NCI-H2081 (cell line): Measurements from ENCODE around the gene CILP.
A peak's percentile ranks its signal among the peaks of the same experiment; 100 is the strongest.
"Not testable (repeated sequence)": the region's sequence is repeated elsewhere in the genome, so short reads cannot be mapped to it uniquely, and the experiment has no call there.

Experiments
- DNase-seq, 2 experiments: peaks; one replicate each; lab custom pipeline; 2025; lab: John Stamatoyannopoulos, UW

The CILP gene

DNA sequence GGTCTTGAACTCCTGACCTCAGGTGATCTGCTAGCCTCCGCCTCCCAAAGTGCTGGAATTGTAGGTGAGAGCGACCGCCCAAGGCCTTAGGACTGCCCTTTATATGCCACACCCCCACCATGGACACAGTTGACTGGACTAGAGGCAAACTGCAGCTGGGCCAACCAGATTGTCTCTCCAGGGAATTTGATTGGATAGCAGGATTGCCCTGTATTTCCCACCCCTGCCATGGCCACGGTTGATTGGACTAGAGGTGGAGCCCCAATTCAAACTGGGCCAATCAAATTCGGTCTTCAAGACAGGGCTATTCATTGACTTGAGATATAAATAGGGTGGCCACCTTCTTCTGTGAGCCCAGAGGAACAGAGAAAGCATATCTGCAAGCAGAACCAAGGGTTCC lies 19.3 kb downstream of the CILP start:
- DNase-seq = no peak

DNA sequence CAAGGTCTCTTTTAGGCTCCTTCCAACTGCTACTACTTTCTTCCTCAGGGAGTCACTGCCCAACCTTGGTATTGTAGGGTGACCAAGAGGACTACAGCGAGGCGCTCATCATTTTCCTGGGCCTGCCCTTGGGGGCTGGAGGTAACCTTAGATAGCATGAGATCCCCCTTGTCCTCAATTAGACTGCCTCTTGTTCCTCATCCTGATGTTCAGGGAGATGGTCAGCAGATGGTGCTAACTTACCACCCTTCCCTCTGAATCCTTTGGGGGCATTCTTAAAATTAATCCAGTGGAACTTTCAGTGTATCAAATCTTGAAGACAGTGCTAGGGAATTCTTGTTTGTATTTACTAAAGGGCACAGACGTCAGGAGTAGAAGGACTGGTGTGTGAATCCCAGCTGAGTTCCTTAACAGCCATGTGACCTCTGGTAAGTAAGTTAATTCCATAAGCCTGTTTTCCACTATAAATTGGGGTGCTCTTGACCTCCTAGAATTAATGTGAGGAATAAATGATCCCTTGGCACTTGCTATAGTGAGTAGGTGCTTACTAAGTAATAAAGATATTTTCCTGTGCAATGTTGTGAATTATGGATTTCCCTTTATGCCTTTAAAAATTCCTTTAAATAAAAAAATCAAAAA lies 22.1 kb downstream of the CILP start:
- peak in 1 of 2 experiments; percentile 48 for DNase-seq

DNA sequence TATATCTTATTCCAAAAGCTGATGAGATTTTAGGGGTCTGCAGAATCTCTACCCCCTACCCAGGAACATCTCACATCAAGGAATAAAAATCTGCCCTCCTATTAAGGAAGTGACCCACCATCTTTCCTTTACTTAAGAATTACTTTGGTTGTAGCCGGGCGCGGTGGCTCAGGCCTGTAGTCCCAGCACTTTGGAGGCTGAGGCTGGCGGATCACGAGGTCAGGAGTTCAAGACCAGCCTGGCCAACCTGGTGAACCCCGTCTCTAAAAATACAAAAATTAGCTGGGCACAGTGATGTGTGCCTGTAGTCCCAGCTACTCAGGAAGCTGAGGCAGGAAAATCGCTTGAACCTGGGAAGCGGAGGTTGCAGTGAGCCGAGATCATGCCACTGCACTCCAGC lies 22.8 kb downstream of the CILP start:
- DNase-seq = not testable (repeated sequence)

DNA sequence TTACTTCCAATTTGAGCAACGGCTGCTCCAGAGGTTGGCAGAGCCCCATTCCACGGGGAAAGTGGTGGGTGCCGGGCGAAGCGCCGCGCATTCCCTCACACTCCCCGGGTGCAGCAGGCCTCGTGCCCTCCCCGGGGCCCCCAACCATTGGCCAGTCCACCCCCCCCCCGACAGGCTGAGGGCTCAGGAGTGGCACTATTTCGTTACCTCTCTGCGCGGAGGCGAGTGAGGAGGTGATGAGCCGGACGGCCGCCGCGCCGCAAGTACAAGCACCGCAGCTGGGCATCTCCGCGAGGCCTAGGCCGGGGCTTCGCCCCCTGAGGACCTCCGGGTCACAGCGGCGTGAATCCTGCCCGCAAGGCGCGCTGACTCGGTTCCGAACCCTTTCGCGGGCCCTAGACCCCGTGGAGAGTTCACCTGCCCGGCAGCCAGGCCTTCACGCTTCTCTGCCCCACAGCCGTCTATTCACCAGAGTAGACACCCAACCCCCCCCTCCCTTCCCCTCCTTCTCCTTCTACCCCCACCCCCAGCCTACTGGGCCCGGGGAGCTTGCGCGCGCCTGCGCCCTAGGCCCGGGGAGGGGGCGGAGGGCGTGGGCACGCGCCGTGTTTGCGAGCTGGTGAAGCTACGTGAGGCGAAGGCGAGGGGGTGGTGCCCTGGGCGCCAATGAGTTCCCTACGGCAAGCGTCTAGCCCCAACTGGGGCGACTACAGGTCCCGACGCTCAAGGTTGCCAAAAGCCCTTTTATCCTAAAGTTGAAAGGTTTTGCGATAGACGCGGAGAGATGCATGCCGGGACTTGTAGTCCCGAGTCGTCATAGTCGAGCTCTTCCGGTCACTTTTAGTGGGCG lies 26.2 kb downstream of the CILP start, which contains the start of gene CLPX:
CLPX (minus strand) TSS at position 475 of the 850 bp plus-strand sequence; CDS start at position 286, 189 bp downstream.
- peak; percentile 89 to 92 for DNase-seq

DNA sequence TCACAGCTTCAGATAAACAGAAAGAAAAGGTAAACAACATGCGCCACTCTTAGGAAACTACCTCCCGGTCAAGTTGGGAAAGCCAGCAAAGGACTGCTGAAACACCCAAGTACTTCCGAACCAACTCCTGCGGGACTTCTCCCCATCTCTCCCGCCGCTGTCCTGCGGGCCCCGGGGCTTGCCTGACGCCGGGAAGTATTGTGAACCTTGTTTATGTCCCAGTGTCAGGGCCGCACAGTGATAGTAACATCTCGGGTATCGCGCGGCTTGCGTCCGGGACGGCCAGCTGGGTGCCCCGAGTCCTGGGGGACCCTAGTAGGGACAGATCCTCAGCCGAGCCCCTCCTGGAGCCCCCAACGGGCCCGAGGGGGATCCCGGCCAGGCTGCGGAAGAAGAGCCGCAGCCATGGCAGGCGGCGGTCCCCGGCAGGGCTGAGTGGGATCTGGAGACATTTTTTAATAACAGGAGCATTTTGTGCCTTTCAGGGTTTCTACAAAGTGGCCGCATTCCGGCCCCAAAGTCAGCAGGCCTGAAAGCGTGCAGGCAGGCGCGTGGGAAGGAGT lies 26.9 kb downstream of the CILP start:
- peak in 1 of 2 experiments; percentile 17 for DNase-seq

DNA sequence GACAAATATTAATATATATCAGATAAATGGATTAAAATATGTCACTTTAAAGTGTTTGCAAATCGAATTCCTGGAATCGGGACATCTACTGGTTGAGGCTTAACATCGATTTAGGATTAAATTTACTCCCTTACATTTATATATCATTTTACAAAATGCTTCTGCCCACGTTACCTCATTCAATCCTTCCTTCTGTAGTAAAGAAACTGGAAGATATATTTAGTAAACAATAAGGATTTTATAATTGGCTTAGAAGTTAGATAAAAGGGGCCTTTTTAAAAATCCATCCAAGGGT lies 27.5 kb downstream of the CILP start:
- no peak for DNase-seq

DNA sequence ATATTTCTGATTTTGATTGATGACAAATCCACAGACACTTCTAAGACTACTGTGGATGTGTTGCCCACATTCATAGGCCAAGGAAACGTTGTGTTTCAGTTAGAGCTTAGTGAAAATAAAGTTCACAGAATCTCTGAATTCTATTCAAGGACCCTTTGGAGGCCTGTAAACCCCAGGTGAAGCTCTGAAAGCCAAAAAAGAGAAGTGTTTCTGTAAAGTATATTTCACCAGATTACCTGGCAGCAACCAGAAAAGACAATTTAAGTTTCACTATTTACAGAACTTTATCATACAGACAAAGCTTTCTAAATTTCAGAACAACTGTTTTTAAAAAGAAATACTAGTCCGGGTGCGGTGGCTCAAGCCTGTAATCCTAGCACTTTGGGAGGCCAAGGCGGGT lies 28.7 kb downstream of the CILP start:
- no peak for DNase-seq

DNA sequence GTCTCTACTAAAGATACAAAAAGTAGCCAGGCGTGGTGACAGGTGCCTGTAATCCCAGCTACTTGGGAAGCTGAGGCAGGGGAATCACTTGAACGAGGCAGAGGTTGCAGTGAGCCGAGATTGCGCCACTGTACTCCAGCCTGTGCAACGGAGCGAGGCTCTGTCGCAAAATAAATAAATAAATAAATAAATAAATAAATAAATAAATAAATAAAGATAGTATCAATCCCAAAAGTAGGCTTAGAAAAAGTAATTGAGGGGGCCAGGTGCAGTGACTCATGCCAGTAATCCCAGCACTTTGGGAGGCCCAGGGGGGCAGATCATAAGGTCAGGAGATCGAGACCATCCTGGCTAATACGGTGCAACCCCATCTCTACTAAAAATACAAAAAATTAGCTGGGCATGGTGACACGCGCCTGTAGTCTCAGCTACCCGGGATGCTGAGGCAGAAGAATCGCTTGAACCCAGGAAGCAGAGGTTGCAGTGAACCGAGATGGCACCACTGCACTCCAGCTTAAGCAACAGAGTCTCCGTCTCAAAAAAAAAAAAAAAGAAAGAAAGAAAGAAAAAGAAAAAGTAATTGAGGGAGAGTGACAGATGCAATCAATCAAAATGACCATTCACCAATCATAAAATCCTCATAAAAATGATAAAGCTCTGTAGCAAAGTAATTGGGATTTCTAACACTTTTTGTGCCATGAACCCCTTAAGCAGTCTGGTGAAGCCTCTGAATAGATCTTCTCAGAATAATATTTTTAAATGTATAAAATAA lies 29.5 kb downstream of the CILP start:
- DNase-seq = not testable (repeated sequence)

DNA sequence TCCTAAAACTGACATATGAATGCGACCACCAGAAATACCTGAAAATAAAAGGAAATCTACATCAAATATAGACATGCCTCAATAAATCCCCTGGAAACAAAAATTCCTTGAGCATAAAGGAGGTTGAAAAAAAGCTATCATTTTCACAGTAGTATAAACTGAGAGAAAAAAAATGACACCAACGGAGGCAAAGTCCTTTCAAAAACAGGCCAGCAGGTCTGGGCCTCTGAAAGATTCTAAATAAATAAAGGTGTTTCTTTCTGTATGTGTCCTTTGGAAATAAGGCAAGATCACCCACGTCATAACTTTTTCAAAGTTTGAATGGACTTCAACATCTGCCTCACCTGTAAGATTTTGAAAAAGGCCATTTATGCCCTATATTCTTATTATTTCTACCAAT lies 31.1 kb downstream of the CILP start:
- DNase-seq = no peak

DNA sequence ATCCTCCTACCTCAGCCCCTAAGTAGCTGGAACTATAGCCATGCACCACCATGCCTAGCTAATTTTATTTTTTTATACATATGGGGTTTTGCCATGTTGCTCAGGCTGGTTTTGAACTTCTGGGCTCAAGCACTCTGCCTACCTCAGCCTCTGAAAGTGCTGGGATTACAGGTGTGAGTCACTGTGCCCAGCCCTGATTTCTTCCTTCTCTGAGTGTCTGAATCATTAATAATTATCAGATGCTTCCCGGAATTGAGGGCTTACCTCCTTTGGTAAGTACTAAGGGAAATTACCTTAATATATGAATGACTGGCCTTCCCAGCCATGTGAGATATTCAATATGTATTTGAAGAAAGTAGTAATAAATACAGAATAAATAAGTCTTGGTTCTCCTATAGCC lies 33.4 kb downstream of the CILP start:
- DNase-seq = no peak

DNA sequence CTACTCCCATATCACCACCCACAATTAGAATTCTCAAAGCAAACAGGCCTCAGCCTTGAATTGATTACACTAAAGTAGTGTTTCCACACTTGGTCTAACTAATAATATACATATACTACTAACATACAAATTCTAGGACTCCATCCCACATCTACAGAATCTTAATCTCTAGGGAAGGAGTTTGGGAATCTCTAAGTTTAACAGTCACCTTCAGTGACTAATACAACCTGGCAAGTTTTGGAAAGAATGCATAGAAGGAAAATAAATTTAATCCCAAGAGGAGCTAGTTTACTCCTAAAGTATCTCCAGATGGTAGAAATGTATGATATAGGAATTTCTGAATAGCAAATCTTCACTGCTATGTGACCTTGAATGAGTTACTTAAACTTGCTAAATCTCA lies 35.2 kb downstream of the CILP start:
- DNase-seq = no peak

DNA sequence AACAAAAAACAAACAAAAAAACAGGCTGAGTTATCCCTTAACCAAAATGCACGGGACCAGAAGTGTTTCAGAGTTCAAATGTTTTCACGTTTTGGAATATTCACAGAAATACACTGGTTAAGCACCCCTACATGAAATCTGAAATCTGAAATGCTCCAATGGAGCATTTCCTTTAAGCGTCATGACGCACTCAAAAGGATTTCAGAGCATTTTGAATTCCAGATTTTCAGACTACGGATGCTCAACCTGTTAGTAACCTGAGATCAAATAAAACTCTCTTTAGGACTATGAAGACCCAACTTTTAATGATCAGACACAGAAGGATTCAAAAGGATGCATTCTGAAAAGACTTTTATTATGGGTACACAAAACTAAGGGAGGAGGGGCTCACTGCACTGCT lies 35.8 kb downstream of the CILP start:
- DNase-seq = no peak

DNA sequence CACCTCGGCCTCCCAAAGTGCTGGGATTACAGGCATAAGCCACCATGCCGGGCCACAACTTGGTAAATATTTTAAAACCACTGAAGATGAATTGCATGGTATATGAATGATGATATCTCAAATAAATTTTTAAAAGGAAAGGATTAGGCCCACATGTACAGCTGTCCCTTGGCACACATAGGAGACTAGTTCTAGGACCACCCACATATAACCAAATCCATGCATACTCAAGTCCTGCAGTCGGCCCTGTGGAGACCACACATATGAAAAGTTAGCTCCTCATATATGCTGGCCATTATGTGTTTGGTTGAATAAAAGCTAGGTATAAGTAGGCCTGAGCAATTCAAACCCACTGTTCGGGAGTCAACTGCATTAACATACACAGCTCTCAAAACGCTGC lies 36.8 kb downstream of the CILP start:
- DNase-seq = no peak

DNA sequence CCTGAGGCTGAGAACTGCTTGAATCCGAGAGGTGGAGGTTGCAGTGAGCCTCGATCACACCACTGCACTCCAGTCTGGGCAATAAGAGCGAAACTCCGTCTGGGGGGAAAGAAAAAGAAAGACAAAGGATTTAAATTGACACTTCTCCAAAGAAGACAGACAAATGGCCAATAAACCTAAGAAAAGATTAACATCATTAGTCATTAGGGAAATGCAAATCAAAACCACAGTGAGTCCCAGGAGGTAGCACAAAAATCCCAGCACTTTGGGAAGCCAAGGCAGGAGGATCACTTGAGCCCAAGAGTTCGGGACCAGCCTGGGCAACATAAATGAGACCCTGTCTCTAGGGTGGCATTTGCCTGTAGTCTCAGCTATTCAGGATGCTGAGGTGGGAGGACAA lies 38.7 kb downstream of the CILP start:
- no peak for DNase-seq

DNA sequence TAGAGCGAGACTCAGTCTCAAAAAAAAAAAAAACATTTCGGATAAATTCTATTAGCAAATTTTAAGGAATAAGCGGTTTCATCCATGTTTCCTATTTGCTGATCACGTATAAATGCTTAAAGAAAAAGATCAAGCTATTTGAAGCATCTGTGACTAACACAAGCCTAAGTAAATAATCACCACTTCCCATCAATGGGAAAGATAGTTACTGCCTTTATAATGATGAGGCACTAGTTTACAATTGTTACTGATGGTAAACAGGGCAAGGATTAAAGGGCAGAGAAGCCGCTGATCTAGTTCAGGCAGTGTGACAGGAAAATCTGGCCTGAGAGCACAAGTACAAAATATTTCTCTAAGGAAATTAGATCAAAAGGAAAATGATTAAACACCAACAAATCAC lies 39.8 kb downstream of the CILP start:
- DNase-seq = no peak

DNA sequence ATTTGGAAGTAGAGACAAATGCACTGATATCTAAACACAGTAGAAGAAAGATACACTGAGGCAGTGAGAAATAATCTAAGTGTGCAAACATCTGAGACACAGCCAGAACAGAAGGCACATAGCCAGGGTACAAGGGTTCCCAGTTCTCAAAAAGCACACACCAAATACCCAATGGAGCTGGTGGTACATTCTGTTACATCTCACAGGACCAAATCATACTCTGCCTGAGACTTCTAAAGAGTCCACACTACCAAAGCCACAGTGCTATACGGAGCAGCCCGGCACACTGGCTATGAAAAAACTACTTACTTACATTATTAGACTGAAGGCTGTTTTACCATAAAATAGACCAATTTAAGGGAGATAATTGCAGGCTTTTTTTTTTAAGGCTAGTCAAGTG lies 45.4 kb downstream of the CILP start:
- no peak for DNase-seq

DNA sequence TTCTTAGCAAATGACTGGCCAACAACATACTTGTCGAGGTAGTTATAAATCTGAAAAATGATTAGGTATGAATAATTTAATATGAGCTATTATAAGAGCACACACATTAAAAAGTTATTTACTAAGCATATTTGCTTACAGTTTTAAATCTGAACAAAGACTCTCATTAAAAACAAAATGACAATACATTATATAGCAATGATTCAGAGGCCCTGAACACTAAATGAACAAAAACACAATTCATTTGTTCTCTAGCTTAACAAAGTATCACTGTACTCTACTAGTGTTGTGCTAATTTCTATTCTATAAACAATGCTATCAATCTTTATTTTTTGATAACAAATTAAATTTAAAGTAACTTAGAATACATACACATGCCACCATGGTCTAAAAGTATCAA lies 47.1 kb downstream of the CILP start:
- no peak for DNase-seq

DNA sequence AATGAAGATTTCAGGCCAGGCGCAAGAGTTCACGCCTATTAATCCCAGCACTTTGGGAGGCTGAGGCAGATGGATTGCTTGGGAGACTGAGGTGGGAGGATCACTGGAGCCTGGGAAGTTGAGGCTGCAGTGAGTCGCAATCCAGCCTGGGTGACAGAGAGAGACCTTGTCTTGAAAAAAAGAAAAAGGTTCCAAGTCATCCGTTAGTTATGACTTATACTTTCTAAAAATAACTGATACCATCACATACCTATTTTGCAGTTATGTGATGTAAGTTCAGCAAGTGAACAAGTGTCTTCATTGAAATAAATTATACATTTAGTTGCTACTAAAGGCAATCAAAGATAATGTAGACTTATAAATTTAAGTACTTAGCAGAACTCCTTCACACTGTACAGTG lies 48.2 kb downstream of the CILP start:
- no peak for DNase-seq

DNA sequence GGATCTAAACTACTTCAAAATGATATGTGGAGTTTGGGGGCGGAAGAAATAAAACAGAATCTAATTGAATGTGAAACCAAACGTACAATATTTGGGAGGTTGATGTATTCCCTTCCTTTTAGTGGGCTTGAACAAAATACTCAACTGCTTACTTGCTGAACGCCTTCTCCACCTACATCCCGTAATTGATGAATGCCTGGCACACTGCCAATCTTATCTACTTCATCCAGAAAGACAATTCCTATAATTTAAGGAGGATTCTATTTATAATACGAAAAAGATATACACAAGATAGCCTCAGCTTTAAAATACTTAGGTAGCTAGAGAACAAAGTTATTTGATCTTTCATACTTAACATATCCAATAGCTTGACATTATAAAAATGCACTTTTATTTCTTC lies 54.6 kb downstream of the CILP start:
- DNase-seq = no peak

DNA sequence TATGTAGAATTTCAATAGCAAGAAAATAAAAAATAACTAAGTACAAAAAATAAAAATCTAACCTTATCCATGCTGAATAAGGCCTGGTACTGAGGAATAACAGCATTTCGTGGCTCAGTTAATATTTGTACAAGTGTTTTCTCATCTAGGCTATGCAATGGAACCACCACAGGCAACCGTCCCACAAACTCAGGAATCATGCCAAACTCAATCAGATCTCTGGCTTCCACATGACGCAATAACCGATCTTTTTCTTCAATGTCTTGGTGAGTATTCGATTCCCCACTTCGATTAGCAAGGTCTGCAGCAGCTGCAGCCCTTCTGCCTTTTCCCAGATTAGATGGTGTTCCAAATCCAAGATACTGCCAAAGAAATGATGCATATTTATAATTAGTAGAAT lies 56.6 kb downstream of the CILP start:
- DNase-seq = no peak

DNA sequence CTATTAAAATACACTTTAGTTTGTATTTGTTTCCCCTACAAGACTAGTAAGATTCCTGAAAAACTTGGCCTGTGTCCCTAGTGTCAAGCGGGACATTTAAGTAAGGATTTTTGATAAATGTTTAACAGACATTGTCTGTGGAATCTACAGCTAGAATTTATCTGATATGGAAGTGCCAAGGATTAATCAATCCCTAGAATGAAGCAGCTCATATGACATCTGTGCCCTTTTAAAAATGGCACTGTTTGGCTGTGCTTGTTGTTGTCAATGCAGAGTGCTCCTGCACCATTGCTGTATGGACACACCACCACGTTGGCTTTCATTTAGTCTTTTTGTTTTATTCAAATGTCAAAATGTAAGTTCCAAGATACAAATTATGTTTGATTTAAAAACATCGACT lies 63.4 kb downstream of the CILP start:
- no peak for DNase-seq

DNA sequence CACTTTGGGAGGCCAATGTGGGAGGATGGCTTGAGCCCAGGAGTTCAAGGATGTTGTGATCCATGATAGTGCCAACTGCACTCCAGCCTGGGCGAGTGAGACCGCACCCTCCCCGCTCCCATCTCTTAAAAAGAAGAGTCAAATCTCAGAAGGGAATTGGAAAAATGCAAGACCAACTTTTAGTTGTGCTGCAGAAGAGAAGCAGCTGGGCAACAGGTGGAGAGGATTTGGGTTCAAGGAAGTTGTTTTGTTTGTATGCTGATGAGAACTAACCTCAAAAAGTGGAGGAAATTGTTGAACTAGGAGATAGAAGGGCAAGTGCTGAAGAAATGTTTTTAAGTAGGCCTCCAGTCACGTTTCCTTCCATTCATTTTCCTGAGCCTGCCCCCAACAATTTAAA lies 64.8 kb downstream of the CILP start:
- no peak for DNase-seq
